OCI-LY7 (cell line): ENCODE data around the gene DVL1. TPM values are rescaled to one million over a fixed set of nuclear protein-coding genes. Genes with fewer than 3 reads are reported as not detected.
A peak's percentile ranks its signal among the peaks of the same experiment; 100 is the strongest.

ENCODE experiments used
- BruUV-seq: library from RNA; stranded (reverse); fragments of 400-500 nt; replicated peaks from 2 replicates; lab custom pipeline; 2021; lab: Mats Ljungman, UMichigan
- CTCF ChIA-PET: fragments of 300-600 bp; sonication (Branson Sonifier 250); formaldehyde crosslinking; loops from one replicate; lab custom pipeline; 2022; ENCODE audit warnings: antibody characterized with exemption; ENCODE audit not compliant: unreplicated experiment; lab: Charles Lee
- POLR2A ChIA-PET: fragments of 300-600 bp; sonication (Branson Sonifier 250); formaldehyde crosslinking; loops from one replicate; lab custom pipeline; 2022; ENCODE audit warnings: antibody characterized with exemption; lab: Charles Lee
- DNase-seq: peaks from one replicate; pipeline ENCODE4 v3.0.0-alpha.2; 2015; ENCODE audit warnings: low spot score
- H2AFZ ChIP-seq: fragments of 200-600 bp; sonication (generic), shearing (Covaris generic); 2 replicates; pipeline ENCODE4 v1.6.1; 2014; ENCODE audit warnings: mild to moderate bottlenecking, antibody characterized with exemption, low read length, moderate library complexity
- H3K27ac ChIP-seq: fragments of 200-600 bp; sonication (generic); 2 replicates; pipeline ENCODE4 v1.5.1; 2014; ENCODE audit warnings: mixed run types, low read depth, mild to moderate bottlenecking, moderate library complexity, low read length, inconsistent platforms; ENCODE audit not compliant: poor library complexity, severe bottlenecking
- H3K36me3 ChIP-seq: fragments of 200-600 bp; sonication (generic); 2 replicates; pipeline ENCODE4 v1.6.1; 2014; ENCODE audit warnings: mild to moderate bottlenecking, antibody characterized with exemption, low read length, moderate library complexity, mixed read lengths; ENCODE audit not compliant: insufficient read depth
- H3K4me1 ChIP-seq: fragments of 200-600 bp; sonication (generic); 2 replicates; pipeline ENCODE4 v1.5.1; 2014; ENCODE audit warnings: mild to moderate bottlenecking, low read length; ENCODE audit not compliant: insufficient read depth, poor library complexity, severe bottlenecking
- H3K4me2 ChIP-seq: fragments of 200-600 bp; sonication (generic); 2 replicates; pipeline ENCODE4 v1.6.1; 2014; ENCODE audit warnings: mild to moderate bottlenecking, low read length
- H3K4me3 ChIP-seq: fragments of 200-600 bp; sonication (generic); 2 replicates; pipeline ENCODE4 v1.5.1; 2014; ENCODE audit warnings: mild to moderate bottlenecking, low read depth, low read length; ENCODE audit not compliant: poor library complexity, severe bottlenecking
- H3K79me2 ChIP-seq: fragments of 200-600 bp; sonication (generic); 2 replicates; pipeline ENCODE4 v1.6.1; 2016; ENCODE audit warnings: low read depth, mild to moderate bottlenecking, low read length, moderate library complexity, mixed read lengths; ENCODE audit not compliant: insufficient read depth
- H3K9me2 ChIP-seq: fragments of 200-600 bp; sonication (generic); 2 replicates; pipeline ENCODE4 v1.6.1; 2016; ENCODE audit warnings: mild to moderate bottlenecking, low read length, mixed read lengths; ENCODE audit not compliant: insufficient read depth
- H3K9me3 ChIP-seq: fragments of 200-600 bp; sonication (generic); 2 replicates; pipeline ENCODE4 v1.6.1; 2014; ENCODE audit warnings: mild to moderate bottlenecking, mixed run types, low read length, mixed read lengths
- H4K20me1 ChIP-seq: fragments of 200-600 bp; sonication (generic); 2 replicates; pipeline ENCODE4 v1.6.1; 2014; ENCODE audit warnings: mild to moderate bottlenecking, antibody characterized with exemption, low read length, moderate library complexity, mixed read lengths; ENCODE audit not compliant: insufficient read depth
- CTCF ChIP-seq: fragments of 200-600 bp; sonication (generic); conservative IDR thresholded peaks from 2 replicates; pipeline ENCODE4 v1.5.1; 2014; ENCODE audit warnings: mild to moderate bottlenecking, antibody characterized with exemption, low read length, moderate library complexity, mixed read lengths
- EZH2phosphoT487 ChIP-seq: fragments of 200-600 bp; sonication (generic); IDR thresholded peaks from 2 replicates; pipeline ENCODE4 v1.6.1; 2018; ENCODE audit warnings: low read depth, borderline replicate concordance, mild to moderate bottlenecking, mixed run types, antibody characterized with exemption, low read length, moderate library complexity, mixed read lengths
- intact Hi-C: fragments of 100-400 bp; cut with micrococcal nuclease; formaldehyde crosslinking; loops from one replicate; pipeline ENCODE4 v1.10.0; 2022; ENCODE audit not compliant: unreplicated experiment
- total RNA-seq, 2 experiments: library from RNA; depleted of rRNA in 1 of 2; stranded (reverse); fragments of >200 nt in 1 of 2; shearing (Covaris generic) in 1 of 2; gene quantifications; 2 replicates each; pipeline ENCODE4 v1.2.3, GENCODE V29; 2014 to 2022

The DVL1 gene
- total RNA-seq, 2 experiments from 2014 or later, result 27.8 to 47.1 TPM

GRCh38 chr1:1324084-1324523, 25.1 kb downstream of the DVL1 start:
- peak overlapping the region; percentile 60; the same call in 1 of the 2 replicates for H3K4me2 ChIP-seq
- no TSS peak for BruUV-seq
- H3K36me3 ChIP-seq, result peaks cover 47% of the 10 kb centered on the region
- peaks cover 3% of the 10 kb centered on the region; the same call in 1 of the 2 replicates for H4K20me1 ChIP-seq
- peaks cover 43% of the 10 kb centered on the region for H3K79me2 ChIP-seq
- H3K9me2 ChIP-seq, result no peaks in the 10 kb centered on the region
- no peaks in the 10 kb centered on the region for H3K9me3 ChIP-seq
- H2AFZ ChIP-seq, result no peak overlapping the region
- POLR2A ChIA-PET, result no interaction called here
- TF ChIP-seq CTCF, result no peak
- no peak for TF ChIP-seq EZH2phosphoT487
- peaks cover 25% of the 10 kb centered on the region for H3K4me1 ChIP-seq
- H3K27ac ChIP-seq, result peak overlapping the region; percentile 28
- no peak for DNase-seq
- CTCF ChIA-PET, result no interaction called here
- intact Hi-C loops, result loop anchor here (2.0 kb wide), 2 partner anchors 15 to 51 kb away; partner anchors contain the start of genes AURKAIP1 and PUSL1
- H3K4me3 ChIP-seq, result peak overlapping the region; percentile 84

GRCh38 chr1:1322952-1323351, 26.3 kb downstream of the DVL1 start:
- H3K36me3 ChIP-seq, result peaks cover 48% of the 10 kb centered on the region
- H3K4me1 ChIP-seq, result peaks cover 25% of the 10 kb centered on the region
- H3K4me3 ChIP-seq, result no peak overlapping the region
- ChIA-PET POLR2A (no interaction called here), CTCF (no interaction called here)
- H3K9me2 ChIP-seq, result no peaks in the 10 kb centered on the region
- no peak overlapping the region for H2AFZ ChIP-seq
- TF ChIP-seq EZH2phosphoT487 (no peak), CTCF (no peak)
- H3K27ac ChIP-seq, result no peak overlapping the region
- H4K20me1 ChIP-seq, result peaks cover 3% of the 10 kb centered on the region; the same call in 1 of the 2 replicates
- no peak for DNase-seq
- intact Hi-C loops, result no loop called here
- no TSS peak for BruUV-seq
- H3K4me2 ChIP-seq, result peak overlapping the region; percentile 66
- H3K9me3 ChIP-seq, result no peaks in the 10 kb centered on the region
- H3K79me2 ChIP-seq, result peaks cover 43% of the 10 kb centered on the region

DNA sequence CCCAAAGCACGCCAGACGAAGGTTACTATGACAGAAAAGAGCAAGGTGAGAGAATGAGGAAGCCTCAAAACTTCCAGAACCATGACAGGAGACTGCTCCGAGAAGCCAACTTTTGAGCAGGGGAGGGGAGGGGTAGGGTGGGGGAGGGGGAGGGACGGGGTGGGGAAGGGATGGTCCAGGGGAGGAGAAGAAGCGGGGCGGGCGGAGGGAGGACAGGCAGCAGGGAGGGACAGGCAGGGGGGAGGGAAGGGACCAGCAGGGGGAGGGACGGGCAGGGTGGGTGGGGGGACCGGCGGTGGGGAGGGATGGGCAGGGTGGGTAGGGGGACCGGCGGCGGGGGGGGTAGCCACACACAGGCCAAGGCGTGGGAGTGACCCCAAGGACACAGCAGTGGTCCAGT, 26.8 kb downstream of the DVL1 start:
- POLR2A ChIA-PET, result no interaction called here
- Histone ChIP-seq H2AFZ (no peak overlapping the region), H3K27ac (no peak overlapping the region)

More for the DNA sequence above, 26.8 kb downstream of the DVL1 start:
- no peaks in the 10 kb centered on the region for H3K9me3 ChIP-seq
- H4K20me1 ChIP-seq, result peaks cover 3% of the 10 kb centered on the region; the same call in 1 of the 2 replicates
- peaks cover 43% of the 10 kb centered on the region for H3K79me2 ChIP-seq
- H3K4me2 ChIP-seq, result no peak overlapping the region
- peaks cover 25% of the 10 kb centered on the region for H3K4me1 ChIP-seq
- H3K36me3 ChIP-seq, result peaks cover 53% of the 10 kb centered on the region
- DNase-seq, result no peak
- no peaks in the 10 kb centered on the region for H3K9me2 ChIP-seq
- CTCF ChIA-PET, result no interaction called here
- no peak overlapping the region for H3K4me3 ChIP-seq
- intact Hi-C loops, result no loop called here
- TF ChIP-seq EZH2phosphoT487 (no peak), CTCF (no peak)
- BruUV-seq, result no TSS peak
